HG02884 (cell line): ENCODE measurements around the gene PPP2R5E.
"Not testable (repeated sequence)": the region's sequence is repeated elsewhere in the genome, so short reads cannot be mapped to it uniquely, and the experiment has no call there.

Source experiments
- ATAC-seq: cut with Tn5 transposase; IDR thresholded peaks from one replicate; pipeline ENCODE4 v1.9.1; 2021; ENCODE audit warnings: mild to moderate bottlenecking, moderate library complexity; ENCODE audit not compliant: unreplicated experiment

The PPP2R5E gene

DNA sequence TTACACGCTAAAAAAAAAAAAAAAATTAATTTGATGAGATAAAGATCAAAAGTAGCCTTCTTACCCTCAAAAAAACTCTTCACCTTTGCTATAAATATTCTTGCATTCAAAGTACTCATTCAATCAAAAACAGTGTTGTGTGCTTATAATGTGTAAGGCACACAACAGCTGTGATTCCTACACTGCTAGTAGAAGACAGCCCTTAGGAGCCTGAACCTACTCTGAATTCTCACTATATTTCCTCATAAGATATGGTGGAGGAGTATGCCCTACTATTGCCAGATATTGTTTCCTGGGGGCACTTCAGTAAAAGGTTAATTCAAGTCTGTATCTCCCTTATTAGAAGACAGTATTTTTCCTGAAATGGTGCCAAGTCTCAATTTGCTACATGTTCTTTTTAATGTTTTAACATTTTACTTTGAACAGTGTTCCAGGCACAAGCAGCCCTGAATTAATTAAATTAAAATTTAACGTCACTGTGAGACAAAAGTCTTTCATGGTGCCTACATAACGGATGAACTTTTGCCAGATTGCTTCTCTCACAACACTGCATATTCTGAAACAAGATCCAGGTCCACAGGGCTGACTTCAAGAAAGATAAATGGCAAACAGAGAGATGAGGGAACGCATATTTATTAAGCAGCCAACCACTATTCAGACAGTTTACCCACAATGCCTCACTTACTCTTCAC is 19.3 kb downstream of the PPP2R5E start:
- ATAC-seq: no peak

DNA sequence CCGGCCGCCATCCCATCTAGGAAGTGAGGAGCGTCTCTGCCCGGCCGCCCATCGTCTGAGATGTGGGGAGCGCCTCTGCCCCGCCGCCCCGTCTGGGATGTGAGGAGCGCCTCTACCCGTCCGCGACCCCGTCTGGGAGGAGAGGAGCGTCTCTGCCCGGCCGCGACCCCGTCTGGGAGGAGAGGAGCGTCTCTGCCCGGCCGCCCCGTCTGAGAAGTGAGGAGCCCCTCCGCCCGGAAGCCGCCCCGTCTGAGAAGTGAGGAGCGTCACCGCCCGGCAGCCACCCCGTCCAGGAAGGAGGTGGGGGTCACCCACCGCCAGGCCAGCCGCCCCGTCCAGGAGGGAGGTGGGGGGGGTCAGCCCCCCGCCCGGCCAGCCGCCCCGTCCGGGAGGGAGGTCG is 20.7 kb downstream of the PPP2R5E start:
- not testable (repeated sequence) for ATAC-seq

DNA sequence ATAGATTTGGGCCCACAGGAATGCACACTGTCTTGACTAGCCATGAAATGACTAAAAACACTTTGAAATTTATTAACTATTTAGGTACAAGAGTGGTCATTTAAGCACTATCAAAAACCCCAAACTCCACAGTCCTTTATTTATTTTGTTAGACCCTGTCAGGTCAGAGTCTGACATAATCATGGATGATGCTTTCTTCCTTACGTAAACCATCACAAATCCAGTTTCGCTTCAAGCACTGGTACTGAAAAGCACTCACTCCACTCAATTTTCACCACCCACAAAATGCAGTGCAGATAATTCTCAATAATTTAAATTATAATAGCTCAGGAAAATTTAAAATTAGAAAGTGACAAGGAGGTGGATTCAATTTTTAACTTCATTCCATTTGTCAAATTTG is 25.8 kb downstream of the PPP2R5E start:
- no peak for ATAC-seq

DNA sequence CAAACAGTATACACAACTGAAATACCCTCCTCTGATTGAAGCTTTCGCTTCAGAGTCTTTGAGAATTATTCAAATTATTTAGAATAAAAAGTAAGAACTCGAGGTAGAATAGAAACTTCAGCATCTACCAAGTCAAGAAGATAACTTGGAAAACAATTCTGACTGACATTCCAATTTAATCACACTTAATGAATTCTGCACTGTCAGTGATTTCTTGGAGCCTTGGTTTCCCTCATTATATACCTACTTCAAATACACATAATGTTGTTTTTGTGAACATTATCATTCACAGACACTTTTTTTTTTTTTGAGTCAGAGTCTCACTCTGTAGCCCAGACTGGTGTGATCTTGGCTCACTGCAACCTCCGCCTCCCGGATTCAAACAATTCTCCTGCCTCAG is 27.9 kb downstream of the PPP2R5E start:
- ATAC-seq: no peak

DNA sequence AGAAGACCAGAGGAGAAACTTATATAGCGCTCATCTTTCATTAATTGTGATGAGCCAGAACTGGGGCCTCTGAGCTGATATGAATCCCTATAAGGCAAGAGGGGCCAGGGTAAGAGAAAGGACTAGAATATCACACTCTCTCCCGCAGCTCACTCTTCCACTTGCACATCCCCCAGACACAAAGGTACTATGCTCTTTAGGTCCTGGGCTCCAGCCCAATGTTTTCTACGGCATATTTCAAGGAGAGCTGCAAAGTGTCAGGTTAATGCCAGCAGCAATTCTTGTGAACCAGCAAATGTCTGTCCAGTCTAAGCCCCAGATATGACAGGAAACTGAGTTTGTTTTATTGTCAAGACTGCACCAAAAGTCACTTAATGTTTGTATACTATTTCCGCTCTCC is 29.4 kb downstream of the PPP2R5E start:
- no peak for ATAC-seq

DNA sequence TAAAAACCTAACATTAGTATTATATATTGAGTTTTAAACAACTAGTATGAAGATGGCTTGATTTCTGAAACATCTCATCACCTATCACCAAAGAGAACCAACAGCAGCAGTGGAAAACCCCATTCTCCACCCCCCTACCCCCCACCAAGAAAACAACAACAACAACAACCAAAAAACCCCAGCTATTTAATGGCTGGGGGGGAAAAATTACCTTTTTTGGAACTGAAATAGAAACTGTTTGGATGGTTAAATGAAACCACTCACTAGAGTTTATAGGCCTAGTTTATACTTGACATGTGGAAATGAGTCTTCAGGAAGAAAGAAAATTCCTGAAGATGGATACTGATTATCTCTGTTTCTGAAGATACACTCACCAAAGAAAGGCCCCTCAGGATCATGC is 30.3 kb downstream of the PPP2R5E start:
- ATAC-seq: no peak

DNA sequence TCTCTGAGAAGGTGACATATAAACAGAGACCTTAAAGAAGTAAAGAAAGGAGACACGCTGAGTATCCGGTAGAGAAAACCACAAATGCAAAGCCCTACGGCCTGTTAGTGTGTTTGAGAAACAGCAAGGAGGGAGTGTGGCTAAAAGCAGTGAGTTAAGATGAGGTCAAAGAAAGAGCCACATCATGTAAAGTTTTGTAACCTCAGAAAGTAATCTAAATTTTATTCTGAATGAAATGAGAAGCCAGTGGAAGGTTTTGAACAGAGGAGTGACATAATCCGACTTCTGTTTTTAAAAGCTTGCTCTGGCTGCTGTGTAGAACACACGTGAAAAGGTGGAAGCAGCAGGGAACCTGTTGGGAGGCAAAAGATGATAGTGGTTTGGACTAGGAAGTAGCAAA is 32.6 kb downstream of the PPP2R5E start:
- peak; percentile 86 for ATAC-seq

DNA sequence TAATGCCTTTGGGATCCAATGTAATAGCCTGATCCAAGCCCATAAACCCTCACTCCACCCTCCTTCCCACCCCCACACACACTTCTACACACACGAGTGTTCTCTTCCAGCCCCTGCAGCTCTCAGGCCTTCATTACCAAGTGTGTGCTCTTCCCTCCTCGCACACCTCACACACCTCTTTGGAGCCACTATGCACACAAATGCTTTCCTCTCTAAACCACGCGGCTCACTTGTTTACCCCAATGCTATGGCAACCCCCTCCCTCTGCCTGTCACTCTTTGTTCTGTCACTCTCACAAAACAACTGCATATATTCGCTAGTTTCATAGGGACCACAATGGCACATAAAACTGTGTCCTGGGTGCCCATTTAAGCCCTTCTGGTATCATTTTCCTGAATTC is 35.1 kb downstream of the PPP2R5E start:
- ATAC-seq: no peak

DNA sequence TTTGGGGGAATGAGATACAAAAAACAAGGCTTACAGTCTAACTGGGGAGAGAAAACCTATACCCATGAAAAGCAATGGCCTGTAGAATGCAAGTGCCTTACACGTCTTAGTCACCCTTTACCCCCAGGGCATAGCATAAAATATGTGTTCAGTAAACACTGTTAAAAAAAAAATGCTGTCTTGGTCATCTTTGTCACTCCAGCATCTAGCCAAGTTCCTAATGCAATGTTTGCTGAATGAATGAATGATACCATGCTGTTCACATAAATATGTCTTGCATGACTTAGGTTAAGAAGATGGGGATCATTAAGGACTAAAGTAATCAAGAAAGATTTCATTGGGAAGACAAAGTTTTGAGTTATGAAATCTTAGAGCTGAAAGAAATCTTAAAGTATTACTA is 38.5 kb downstream of the PPP2R5E start:
- ATAC-seq: no peak

DNA sequence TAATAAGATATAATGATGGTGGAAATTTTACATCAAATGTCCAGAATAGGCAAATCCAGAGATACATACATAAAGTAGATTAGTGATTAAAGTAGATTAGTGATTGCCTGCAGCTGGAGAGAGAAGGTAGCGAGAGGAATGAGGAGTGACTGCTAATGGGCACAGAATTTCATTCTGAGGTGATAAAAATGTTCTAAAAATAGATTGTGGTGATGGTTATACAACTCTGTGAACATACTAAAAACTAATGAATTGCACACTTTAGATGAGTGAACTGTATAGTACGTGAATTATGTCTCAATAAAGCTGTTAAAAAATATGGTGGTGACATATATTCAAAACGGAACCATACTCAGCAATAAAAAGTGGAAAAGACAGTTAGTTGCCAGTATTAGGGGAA is 41.7 kb downstream of the PPP2R5E start:
- ATAC-seq: no peak

DNA sequence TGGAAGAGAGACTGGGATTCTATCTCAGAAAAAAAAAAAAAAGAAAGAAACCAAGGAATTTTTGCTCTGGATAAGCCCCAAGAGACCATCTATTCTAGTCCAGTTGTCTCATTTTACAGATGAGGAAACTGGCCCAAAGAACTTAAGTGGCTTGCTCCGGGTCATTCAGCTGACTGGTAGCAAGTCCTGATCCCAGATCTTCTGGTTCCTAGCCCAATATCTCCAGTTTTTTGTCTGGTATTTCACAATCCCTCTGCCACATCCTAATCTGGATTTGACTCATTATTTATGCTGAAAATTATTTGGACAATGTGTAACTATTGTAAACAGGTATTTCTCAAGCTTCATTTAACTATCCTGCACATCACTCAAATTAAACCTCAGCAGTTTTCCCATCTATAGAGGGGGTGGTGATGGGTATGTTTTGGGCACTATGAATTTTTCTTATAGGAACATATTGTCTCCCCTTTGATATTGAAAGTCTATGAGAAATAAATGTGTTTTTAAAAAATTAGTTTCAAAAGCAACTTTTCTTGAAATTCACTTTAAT is 43.4 kb downstream of the PPP2R5E start:
- ATAC-seq: no peak

DNA sequence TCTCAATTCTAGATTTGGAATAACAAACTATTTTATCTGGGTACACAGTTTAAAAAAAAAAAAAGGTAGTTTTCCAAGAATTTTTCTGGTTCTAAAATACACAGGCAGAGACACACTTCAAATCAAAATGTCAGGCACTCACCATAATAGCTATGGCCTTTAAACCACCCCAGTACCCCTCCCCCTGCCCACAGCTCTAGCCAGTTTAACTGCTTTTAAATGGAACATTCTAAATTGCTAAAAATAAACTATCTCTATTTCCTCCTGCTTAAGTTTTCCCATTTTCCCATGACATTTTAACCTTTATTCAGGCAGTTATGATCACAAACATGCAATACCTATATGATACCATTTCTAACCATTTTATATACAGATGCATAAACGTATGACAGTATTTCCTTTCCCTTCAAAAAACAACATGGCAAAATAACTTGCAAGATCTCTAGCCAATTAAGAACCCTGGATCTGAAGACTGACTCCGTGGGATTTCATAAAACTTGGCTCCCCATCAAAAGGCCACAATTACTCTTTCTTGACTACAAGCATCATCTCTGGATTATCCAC is 46.3 kb downstream of the PPP2R5E start:
- no peak for ATAC-seq

DNA sequence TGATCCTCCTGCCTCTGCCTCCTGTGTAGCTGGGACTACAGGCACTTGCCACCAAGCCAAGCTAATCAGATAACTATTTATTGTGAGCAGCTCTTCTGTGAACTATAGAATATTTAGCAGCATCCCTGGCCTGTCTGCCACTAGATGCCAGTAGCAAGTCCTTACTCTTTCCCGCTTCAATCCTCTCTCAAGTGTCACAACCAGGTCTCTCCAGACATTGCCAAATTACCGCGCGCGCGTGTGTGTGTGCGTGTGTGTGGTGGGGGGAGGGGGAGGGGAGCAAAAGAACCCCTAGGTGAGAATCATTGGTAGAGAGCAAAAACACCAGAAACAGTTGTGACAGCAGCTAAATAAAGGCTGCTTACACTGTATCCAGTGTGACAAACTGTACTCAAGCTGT is 49.9 kb downstream of the PPP2R5E start:
- ATAC-seq: no peak

DNA sequence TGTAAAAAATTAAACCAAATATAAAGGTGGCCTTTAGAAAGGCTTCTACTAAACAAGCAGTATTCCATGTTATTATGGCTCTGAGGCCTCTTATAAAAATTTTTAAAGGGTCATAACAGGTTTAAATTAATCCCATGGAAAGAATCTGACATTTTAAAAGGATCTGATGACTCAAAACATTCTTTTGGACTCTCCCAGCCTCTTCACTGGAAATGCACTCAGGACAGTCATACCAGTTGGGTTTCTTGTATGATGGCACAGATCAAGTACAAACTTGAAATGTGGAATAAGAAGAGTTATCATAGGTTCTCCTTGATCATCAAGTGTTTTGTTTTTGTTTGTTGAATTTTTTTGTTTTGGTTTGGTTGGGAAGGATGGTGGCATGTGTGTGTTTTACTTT is 50.8 kb downstream of the PPP2R5E start:
- no peak for ATAC-seq

DNA sequence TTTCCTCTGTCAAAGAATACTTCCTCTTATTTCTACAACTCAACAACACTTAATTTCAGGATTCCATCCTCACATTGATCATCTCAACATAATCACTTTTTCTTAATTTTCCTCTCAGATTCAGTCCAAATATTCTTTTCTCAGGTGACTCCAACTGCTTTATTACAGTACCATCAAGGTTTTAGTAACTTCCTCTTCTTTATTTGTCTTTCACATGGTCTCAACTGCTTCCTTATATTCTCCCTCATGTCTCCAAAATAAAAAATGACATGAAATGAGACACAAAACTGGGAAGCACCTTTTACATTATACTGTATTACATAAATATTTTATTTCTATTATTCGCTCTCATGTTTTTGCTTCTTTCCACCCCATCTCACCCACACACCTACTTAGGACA is 55.5 kb downstream of the PPP2R5E start:
- ATAC-seq: no peak

DNA sequence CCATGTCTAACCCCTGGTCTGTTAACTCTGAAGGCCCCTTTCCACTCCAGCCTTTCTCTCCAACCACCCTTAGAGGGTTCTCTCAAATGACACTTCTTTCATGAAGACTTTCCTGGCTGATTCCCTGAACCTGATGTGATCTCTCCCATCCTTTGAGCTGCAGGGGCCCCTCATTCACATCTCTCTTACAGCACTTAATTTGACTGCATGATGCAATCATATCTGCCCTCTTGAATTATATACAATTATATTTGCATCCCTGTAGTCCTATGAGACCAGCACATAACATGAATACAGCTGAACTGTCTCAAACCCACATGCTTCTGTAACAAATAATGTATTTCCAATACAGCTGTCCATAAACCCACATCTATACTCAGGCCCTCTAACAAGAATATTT is 56.4 kb downstream of the PPP2R5E start:
- ATAC-seq: no peak

DNA sequence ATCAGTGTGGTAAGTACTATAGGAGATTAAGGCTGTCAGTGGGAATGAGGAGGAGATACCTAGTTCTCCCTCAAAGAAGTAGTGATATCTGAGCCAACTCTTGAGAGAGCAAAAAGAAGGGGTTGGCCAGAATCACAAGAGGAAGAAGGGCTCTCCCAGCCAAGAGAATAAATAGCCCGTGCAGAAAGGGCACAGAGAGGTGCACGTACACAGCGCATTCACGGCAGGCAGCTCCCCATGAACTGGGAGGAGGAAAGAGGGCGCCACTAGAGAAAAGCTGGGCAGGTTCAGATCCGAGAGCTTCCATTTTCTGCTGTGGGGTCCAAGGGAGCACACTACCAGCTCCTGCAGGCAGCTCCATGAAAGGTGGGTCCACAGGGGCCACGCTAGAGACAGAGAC is 59.9 kb downstream of the PPP2R5E start:
- ATAC-seq: no peak

DNA sequence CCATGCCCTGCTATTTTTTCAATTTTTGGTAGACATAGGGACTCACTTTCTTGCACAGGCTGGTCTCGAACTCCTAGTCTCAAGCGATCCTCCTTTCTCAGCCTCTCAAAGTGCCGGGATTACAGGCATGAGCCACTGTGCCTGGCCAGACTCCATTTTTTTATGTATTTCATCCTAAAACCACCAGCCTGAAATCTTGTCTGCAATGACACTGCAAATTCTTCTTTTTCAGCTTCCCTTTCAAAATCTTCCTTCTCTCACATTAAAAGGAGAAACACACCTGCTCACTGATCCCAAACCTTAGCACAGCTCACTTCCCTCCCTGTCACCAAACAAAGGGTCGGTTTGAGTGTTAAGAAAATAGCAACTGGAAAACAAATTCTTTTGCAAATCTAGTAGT is 62.6 kb downstream of the PPP2R5E start:
- ATAC-seq: no peak

DNA sequence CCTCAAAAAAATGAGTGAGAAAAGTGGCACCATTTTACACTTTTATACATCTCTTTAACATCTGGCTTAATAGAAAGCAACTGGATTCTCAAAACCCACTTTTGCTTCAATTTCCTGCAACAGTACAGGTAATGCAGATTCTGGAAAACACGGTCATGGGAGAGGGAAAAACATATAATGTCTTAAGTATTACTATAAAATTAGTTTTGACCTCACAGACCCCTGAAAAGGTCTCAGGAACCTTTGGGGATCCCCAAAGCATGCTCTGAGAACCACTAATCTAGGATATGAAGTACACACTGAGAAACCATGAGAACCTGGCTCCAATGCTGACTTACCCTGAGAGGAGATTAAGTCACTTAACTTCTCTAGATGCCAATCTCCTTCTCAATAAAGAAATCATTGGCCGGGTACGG is 64.7 kb downstream of the PPP2R5E start:
- ATAC-seq: peak; percentile 56

DNA sequence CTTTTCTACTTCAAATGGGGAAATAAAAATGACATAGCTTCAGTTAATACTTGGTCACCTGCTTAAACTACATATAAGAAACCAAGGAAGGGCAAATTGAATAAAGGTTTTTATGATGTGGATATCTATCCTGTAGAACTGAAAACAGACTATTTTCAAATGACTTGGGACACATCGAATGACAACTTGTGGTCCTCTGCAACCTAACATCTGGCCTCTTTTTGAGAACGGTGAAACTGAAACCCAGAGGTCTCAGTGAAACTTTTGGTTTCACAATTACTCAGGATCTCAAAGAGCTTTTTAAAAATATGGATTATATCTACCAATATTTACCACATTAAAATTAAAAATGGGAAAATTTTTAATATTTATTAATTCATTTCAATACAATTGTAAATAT is 65.2 kb downstream of the PPP2R5E start:
- peak; percentile 83 for ATAC-seq

DNA sequence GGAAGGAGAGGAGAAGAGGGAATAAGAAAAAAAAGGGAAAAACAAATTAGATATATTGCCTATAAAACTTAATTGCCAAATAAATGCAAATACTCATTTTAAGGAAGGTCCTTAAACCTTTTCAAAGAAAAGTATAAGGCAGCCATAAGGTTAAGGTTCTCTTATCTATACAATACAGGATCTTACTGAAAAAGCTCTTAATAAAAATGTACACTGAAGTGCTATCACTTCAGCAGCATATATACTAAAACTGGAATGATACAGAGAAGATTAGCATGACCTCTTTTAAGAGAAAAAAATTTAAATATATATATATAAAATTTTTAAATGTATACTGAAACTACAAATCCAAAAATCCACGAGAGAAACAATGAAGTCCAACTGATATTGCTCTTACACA is 65.6 kb downstream of the PPP2R5E start:
- ATAC-seq: no peak

DNA sequence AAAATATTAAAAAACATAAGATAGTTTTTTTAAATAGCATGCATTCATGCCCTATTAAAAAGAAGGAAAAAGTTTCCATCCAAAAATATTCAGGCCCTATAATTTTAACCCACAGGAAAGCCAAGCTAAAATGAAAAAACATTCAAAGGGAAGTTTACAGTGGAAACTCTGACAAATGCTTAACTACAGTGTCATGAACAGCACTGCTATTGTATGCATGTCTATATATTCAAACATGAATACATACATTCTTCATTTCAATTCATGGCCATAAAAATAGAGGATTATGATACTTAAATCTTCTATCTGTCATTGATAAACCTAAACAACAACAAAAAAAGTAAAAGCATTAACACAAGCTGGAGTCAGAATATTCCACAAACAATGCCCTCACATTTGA is 67.4 kb downstream of the PPP2R5E start:
- ATAC-seq: no peak

DNA sequence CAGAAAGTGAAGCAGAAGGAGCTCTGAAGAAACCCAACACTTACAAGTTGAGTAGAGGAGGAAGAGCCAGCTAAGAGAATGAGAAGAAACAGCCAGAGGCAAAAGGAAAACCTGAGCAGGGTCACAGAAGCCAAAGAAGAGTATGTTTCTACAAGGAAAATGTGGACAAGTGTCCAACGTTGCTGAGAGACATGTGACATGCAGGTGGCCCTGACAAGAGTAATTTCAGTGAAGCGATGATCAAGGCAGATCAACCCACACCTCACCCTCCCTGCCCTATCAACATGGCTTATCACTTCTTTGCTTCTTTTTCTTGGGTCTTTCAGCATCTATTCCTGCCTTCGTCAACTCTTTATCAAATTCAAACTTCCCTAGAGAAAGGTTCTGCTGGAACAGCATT is 68.3 kb downstream of the PPP2R5E start:
- no peak for ATAC-seq
